ENCODE data around the gene CFDP1. TPM values are rescaled to one million over a fixed set of nuclear protein-coding genes. Genes with fewer than 3 reads are reported as not detected.

CFDP1 gene
- total RNA-seq, 1 donor from 2014 or later = 117 TPM

- no peak for TF ChIP-seq CTCF (conservative IDR thresholded peaks at IDR 0.05; ENCODE audit: low read depth, low read length)
- peak overlapping the region; percentile 90 for H3K4me3 ChIP-seq (ENCODE audit: low read depth, low read length)
- DNase-seq (ENCODE audit: low read depth) = no peak
Measured at GRCh38 chr16:75263963-75264445, 169.3 kb downstream of the CFDP1 start.

- no peak for TF ChIP-seq CTCF (conservative IDR thresholded peaks at IDR 0.05; ENCODE audit: low read depth, low read length)
- peak overlapping the region; percentile 90 for H3K4me3 ChIP-seq (ENCODE audit: low read depth, low read length)
- DNase-seq (ENCODE audit: low read depth) = no peak
Measured at GRCh38 chr16:75263291-75263962, 169.9 kb downstream of the CFDP1 start.

- H3K4me3 ChIP-seq (ENCODE audit: low read depth, low read length) = peak overlapping the region; percentile 4
- no peak for DNase-seq (ENCODE audit: low read depth)
- TF ChIP-seq CTCF (conservative IDR thresholded peaks at IDR 0.05; ENCODE audit: low read depth, low read length) = no peak
Measured at GRCh38 chr16:75262800-75263127, 170.5 kb downstream of the CFDP1 start.

- TF ChIP-seq CTCF (conservative IDR thresholded peaks at IDR 0.05; ENCODE audit: low read depth, low read length) = no peak
- peak overlapping the region; percentile 15 for H3K4me3 ChIP-seq (ENCODE audit: low read depth, low read length)
- no peak for DNase-seq (ENCODE audit: low read depth)
Measured at GRCh38 chr16:75262104-75262799, 171.1 kb downstream of the CFDP1 start.

GRCh38 chr16:75261590-75262078 is 171.7 kb downstream of the CFDP1 start:
- H3K4me3 ChIP-seq (ENCODE audit: low read depth, low read length) = no peak overlapping the region
- DNase-seq (ENCODE audit: low read depth) = no peak
- TF ChIP-seq CTCF (conservative IDR thresholded peaks at IDR 0.05; ENCODE audit: low read depth, low read length) = no peak

GRCh38 chr16:75260851-75261589 is 172.3 kb downstream of the CFDP1 start:
- H3K4me3 ChIP-seq (ENCODE audit: low read depth, low read length) = no peak overlapping the region
- no peak for TF ChIP-seq CTCF (conservative IDR thresholded peaks at IDR 0.05; ENCODE audit: low read depth, low read length)
- DNase-seq (ENCODE audit: low read depth) = no peak
